Stimulated activated CD8-positive, alpha-beta memory T cell treated with anti-CD3 and anti-CD28 coated beads, Interleukin-4, amount 100 ng/mL, for 48 hours (primary cell): ENCODE results near the gene DNLZ.
"Not testable (repeated sequence)": the region's sequence is repeated elsewhere in the genome, so short reads cannot be mapped to it uniquely, and the experiment has no call there.

ENCODE experiments used
- DNase-seq: peaks from one replicate; pipeline ENCODE4 v3.0.0-alpha.2; 2020

Gene DNLZ

GRCh38 chr9:136358016-136358415 lies 5.5 kb downstream of the DNLZ start:
- DNase-seq, result no peak

DNA sequence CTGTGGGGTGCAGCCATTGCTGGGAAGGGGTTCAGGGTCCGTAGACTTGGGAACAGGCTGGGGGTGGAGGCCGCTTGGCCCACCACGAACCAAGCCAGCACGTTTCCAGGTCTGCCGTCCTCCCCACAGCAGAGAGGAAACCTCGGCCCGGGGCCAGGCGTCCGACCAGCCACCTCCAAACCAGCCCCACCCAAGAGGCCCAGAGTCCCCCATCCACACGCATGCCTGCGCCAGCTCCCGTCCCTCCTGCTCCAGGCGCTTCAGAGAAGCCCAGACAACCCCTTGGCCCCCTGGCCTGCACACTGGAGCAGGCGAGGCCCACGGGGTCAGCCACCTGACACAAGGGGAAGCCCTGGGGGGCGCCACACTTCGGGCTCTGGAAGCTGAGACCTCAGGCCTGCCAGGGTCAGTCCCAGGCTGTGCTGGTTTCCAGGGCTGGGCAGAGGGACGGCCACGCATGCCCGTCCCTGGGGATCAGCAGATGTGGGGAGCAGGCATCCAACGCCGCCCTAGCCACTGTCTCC lies 6.3 kb downstream of the DNLZ start:
- DNase-seq, result no peak

DNA sequence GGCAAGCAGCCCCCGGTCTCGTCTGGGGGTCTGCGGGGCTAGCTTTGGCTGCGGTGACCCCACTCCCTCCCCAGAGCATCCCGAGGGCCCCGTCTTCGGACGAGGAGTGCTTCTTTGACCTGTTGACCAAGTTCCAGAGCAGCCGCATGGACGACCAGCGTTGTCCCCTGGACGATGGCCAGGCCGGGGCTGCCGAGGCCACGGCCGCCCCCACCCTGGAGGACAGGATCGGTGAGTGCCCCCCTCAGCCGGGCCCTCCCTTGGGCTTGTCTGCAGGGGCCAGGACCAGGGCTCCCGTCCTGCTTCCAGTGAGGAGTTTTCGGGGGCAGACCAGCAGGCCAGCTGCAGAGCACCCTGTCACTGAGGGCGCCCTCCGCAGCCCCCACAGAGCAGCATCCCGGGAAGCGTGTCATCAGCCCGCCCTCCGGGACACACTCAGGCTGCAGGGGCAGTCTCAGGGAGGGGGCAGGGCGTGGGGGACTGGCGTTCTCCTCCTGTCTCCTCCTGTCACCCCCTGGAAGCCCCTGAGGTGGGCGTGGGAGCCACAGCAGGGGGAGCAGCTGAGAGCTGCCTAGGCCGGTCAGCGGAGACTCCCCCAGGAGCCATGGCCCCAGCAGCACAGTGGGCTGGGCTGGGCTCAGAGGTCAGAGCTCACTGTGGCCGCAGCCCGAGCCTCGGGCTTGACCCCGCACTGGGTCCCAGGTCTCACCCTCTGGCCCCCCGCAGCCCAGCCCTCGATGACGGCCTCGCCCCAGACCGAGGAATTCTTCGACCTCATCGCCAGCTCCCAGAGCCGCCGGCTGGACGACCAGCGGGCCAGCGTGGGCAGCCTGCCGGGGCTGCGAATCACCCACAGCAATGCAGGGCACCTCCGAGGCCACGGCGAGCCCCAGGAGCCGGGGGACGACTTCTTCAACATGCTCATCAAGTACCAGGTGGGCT lies 7.7 kb downstream of the DNLZ start:
- no peak for DNase-seq

- no peak for DNase-seq
These were observed 8.9 kb downstream of the DNLZ start for GRCh38 chr9:136354592-136355085.

DNA sequence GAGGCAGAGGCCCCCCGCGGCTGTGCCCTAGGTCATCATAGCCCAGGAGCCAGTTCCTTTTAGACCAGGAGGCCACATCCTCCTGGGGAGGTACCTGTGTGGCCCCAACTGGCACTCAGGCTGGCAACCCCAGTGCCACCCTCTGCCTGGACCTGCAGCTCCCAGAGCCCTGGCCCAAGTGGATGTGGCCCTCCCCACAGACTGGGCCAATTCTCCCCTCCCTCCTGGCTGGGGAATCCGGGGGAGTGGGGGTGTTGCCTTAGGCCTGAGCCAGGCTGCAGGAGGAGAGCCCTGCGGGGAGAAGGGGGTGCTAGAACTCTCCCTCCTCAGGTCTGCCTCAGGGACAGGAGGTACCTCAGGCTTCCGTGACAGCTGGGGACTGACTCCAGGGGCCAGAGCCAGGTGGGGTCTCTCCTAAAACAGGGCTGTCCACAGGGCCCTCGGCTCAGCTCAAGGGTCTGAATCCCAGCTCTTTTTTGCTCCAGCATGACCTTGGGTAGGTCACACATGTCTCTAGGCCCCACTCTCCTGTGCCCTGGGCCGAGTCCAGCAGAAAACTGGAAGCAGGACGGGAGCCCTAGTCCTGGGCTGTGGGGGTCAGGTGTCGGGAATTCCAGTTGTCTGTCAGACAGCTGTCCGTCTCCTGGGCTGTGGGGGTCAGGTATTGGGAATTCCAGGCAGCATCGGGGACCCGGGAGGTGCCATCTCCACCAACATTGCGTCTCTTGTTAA lies 9.6 kb downstream of the DNLZ start:
- DNase-seq, result no peak

GRCh38 chr9:136353088-136353487 lies 10.5 kb downstream of the DNLZ start:
- no peak for DNase-seq

GRCh38 chr9:136352682-136353081 lies 10.9 kb downstream of the DNLZ start:
- DNase-seq, result no peak

- DNase-seq, result not testable (repeated sequence)
These were observed 11.7 kb downstream of the DNLZ start for GRCh38 chr9:136351868-136352267.

- no peak for DNase-seq
These were observed 12.2 kb downstream of the DNLZ start for GRCh38 chr9:136351252-136351800.

DNA sequence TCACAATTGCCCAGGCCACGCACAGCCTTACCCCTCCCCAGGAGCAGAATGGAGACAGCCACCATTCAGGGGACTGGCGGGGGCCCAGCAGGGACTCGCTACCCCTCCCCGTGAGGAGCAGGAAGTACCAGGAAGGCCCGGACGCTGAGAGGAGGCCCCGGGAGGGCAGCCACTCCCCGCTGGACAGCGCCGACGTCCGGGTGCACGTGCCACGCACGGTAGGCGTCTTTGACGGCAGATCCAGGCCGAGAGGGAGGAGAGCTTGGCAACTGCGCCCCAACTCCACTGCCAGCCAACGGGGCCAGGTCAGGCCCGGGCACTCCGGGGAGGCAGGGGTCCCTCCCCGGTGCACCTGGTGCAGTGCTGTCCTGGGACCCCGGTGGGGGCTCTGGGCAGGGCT lies 14.0 kb downstream of the DNLZ start:
- no peak for DNase-seq

DNA sequence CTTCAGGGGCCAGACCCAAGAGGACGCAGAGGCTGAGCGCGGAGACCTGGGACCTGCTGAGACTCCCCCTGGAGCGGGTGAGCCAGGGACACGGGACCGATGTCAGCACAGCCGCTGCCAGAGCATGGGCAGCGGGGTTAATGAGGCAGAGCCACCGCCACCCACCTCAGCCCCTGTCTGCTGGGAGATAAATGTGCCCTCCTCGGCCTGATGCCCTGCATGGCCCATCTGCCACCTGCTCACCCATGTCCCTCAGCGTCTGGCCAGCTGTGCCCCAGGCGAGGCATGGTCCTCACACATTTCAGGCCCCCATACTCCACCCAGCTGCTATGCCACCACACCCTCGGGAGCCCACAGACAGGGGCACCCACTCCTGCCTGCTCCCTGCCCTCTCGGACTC lies 14.9 kb downstream of the DNLZ start:
- no peak for DNase-seq

DNA sequence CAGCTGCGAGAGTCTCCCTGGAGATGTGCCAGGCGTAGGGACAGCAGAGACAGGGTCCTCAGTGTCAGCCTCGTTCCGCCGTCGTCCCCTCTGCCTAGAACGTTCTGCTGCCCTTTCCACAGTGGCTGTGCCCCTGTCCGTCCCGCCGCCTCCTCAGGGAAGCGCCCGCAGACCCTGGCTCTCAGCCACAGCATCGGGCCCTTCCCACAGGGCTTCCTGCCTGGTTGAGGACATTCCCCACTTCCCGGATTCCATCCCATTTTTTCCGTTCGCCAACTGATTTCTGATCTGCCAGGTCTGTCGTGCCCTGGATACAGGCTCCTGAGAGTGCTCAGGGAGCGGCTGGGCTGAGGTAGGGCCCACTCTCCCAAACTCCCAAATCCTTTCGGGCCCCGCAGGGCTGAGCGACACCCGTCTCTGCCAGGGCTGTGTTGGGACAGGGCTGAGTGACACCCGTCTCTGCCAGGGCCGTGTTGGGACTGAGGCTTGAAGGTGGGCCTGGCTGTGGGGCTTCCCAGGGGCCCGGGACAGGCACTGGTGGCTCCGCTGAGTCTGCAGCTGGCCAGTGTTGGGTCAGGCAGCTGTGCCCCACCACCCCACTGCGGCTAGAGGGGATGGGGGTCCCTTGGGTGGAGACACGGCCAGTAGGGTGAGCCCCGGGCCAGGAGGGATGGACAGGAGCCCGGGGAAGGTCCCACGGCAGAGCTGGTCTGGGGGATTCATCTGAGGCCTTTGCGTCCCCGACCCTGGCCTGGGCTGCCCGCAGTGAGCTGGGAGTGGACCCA lies 15.9 kb downstream of the DNLZ start:
- no peak for DNase-seq

DNA sequence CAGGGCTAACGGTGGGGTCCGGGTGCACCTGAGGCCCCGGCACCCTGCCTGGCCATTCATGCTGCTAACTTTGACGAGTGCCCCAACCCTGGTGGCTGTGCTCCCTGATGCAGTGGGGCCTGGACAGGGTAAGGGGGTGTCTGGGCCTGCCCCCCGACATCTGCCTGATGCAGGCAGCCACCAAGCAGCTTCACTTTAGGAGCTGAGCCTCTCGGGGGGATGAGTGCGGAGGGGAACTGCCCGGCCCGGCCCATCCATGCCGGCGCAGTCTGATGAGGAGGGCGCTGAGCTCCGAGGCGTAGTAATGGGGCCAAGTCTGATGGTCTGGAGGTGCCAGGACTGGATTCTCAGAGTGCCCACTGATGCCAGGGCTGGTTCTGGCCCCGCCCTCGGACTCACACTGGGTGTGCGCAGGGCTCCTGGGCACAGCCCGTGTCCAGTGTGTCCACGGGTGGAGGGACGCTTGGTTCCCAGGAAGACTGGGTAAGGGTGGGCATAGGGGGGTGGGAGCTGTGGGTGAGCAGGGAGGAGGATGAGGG lies 16.5 kb downstream of the DNLZ start:
- DNase-seq, result no peak

DNA sequence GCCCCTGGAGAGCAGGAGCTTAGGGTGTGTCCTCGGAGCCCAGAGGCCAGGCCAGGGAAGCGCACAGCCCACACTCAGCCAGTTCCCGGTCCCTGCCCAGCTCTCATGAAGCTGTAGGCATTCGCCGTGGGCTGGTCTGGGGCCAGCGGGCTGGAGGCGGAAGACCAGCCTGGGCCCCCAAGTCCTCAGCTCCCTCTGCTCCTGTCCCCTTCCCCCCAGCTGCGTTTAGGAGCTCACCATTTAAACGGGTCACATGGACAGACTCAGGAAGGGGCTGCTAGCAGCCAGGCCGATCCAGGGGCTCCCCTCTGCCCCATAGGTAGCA lies 17.4 kb downstream of the DNLZ start:
- DNase-seq, result no peak

DNA sequence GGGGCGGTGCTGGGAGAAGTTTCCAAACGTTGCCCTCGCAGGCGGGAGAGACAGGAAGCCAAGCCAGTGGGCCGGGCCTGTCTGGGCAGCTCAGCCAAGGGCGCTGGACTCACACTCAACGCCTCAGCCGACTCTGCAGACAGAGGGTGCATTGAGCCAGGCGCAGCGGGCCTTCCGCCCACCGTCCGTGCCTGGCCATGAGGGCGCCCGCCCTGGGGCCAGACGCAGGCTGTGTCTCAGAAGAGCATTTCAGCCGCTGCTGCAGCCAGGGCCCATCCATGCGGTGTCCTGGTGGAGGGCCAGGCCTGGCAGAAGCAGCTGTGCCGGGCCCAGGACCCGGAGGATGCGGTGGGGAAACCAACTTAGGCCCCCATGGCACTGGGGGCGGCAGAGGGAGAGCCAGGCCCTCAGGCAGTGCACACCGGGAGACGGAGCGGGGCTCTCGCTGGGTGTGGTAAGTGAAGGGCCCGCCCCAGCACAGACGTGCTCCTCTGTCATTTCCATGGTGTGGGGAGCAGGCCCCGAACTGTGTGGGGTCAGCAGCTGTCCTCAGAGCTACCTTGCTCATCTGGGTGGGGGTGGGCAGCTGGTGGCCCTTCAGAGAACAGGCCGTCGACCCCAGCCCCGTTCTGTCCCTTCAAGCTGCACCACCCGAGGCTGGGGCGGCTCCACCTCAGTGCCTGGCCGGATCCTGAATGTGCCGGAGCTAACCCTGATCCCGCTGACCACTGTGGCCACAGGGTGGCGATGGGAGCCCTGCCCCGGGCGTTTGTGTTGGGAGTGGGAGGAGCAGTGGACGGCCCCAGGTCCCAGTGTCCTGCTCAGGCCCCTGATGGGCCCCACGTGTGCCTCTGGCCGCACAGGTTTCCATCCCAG lies 18.0 kb downstream of the DNLZ start:
- DNase-seq, result no peak

DNA sequence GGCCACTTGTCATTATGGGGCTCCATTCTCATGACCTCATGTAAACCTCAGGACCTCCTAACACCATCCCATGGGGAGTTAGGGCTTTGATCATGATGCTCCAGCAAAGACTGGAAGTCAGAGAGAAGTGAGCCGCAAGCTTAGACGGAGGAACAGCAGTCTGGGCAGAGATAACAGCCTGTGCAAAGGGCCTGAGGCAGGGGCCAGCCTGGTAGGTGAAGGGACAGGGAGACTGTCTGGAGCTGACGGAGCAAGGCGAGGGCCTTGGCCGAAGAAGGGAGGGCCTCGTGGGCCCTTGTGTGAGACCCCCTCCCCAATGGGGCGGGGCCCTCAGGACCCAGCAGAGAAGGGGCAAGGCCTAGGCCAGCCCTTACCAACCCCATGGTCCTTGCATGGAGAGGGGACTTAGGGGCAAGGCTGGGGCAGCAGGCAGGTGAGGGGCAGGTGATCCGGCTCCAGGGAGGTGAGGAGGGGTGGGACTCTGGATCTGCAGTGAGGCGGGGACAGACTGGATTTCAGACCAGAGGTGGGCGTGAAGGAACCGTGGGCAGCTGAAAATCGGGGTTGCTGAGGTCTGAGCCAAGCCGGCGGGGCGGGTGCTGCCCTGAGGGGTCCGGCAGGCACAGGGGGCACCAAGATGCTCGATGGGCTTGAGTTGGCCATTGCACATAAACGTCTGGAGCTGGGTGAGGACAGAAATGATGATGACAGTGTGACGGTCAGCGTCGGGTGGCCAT lies 18.8 kb downstream of the DNLZ start:
- no peak for DNase-seq

GRCh38 chr9:136343884-136344269 lies 19.7 kb downstream of the DNLZ start:
- no peak for DNase-seq

- DNase-seq, result no peak
These were observed 20.2 kb downstream of the DNLZ start for GRCh38 chr9:136343121-136343883.

DNA sequence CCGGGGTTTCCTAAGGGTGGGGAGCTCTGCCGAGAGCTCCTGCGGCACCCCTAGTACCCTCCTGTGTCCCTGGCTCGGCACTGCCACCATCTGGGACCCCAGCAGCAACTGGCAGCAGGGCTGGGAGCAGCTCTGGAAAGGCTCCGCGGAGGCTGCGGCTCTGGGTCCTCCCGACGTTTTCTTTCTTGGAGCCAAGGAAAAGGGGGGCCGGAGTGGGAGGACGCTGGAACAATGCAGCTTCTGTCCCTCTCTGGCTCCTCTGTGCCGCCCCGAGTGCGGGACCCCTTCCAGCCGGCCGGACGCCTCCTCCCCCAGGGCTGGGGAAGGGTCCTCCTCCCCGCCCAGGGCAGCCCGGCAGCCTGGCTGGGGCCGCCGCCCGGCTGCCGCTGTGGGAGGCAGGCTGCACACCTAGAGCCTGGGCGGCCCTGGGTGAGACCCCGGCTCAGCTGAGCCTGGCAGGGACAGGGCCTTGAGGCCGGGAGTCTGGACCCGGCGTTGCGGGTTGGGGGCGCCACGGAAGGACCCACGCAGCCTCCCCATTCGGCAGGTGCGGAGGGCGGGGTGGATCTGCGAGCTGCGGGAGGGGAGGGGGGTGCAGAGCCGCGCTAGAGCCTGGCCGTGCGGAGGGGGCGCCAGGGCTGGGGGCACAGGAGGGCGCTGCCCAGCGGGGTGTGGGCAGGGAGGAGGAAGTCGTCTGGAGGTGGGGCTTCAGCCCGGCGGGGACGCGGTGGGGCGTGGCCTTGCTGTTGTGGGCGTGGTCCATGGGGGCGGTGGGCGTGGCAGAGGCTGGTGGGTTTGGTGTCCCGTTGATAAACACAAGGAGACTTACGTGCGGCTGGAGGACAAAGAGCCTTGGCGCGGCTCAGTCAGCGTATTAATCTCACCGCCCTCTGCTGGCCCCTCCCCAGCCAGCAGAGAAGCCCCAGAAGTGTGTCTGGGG lies 21.1 kb downstream of the DNLZ start:
- DNase-seq, result peak; percentile 90
